ENCODE results near the gene CMSS1.

Gene CMSS1

DNA sequence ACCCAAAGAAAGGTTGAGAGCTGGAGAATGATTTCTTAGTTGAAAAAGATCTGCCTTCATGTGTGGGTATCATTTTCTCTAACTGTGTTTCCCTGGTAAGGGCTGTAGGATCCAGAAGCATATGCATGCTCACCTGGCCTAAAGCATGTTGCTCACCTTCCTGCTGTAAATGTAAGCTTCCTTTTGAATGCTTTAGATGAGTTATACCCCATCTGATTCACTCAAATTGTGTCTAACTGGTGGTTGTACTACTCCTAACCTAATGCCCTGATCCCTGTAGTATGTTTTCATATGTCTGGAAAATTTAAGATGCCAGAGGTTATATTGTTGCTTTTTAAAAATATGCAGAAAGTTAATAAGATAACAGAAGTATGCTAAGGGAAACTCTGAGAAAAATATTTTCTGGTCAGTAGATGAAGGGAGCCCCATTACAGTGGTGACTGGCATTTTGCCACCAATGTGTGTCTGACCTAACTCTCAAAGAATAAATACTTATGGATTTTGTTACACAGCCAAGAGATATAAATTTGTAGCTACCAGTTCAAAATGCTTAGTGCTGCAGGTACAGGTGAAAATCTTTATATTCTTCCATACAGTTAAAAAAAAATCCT lies 289.0 kb downstream of the CMSS1 start:
- DNase-seq (ENCODE audit: low read depth in 2 of 2): no peak

DNA sequence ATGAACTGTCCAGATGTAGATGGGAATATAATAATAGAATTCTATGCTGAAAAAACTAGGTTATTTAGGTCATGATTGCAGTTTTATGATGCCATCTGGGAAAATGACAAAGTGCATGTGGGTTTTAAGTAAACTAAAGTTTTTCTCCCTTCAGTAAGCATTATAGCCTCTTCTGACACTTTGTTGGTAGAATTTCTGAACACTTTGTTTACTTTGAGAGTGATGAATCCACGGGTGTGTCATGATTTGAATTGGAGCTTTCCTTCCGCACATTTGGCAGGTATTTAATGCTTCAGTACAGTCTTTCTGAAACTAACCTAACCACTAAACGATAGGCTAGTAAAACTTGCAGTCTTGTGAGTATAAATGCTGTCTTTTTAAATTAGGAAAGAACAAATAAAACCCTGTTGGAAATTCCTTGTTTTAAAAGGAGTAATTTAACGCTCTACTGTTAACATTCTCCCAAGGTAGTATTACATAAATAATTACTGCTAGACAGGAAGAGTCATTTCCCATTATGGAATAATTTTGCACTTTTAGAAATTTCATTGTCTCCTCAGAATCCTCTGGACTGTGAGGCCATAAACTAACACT lies 289.7 kb downstream of the CMSS1 start:
- no peak for DNase-seq (ENCODE audit: low read depth in 2 of 2)

DNA sequence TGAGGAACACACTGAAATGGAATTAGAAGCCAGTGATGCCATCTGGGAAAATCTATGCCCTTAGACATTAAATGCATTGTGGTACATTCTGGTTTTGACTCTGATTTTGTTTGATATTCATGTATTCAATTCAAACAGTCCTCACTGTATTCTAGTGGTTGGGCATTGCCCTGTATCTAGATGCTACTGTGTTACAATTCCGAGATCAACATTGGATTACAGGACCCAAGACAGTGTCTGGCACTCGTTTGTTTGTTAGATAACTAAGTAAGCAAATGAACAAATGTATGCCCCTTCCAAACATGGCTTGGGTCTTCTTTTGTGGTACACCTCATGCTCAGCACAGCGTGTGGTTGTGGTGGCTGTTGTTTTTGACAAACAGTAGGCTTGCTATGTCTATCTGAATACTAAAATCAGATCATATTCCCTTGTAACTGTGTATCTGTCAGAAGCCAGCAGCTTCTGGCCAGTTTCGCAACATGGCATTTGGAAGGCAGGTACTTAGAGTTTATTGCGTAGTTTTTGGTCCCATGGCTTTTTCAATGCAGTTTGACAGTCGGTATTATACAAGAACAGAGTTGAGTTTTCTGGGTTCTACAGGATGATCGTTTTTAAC lies 290.9 kb downstream of the CMSS1 start:
- no peak for DNase-seq (ENCODE audit: low read depth in 2 of 2)

DNA sequence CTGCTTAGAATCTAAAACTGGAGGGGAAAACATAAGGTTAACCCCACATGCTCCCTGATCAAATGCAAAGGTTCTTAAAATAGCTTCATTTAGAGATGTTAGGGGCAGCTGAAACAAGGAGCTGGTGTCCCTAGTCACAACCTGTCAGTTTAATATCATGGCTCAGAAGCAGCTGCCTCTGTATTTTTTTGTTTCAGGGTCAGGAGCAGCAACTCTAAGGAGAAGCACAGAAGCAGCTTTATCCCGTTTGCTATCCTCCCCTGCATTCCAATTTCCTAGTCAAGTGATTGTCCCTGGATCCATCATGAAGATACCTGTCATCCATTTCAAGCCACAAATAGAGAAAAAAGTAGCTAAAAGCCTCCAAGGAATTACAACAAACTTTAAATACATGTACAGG lies 292.5 kb downstream of the CMSS1 start:
- DNase-seq (ENCODE audit: low read depth in 2 of 2): no peak

DNA sequence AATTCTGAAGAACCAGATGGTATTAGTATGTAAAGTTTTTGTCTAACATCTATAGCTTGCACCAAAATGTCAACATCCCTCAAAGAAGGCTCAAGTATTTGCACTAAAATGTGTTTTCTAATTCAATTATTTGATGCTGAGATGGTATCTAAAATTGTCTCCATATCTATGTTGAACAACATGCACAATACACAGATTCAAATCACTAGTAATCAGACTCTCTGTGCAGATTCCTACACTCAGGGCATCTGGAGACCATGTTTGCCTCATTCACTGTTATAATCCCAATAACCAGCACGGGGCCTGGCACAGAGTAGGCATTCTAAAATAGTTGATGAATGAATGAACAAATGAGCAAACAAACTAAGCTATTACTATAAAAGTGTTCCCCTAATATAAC lies 294.1 kb downstream of the CMSS1 start:
- no peak for DNase-seq (ENCODE audit: low read depth in 2 of 2)

DNA sequence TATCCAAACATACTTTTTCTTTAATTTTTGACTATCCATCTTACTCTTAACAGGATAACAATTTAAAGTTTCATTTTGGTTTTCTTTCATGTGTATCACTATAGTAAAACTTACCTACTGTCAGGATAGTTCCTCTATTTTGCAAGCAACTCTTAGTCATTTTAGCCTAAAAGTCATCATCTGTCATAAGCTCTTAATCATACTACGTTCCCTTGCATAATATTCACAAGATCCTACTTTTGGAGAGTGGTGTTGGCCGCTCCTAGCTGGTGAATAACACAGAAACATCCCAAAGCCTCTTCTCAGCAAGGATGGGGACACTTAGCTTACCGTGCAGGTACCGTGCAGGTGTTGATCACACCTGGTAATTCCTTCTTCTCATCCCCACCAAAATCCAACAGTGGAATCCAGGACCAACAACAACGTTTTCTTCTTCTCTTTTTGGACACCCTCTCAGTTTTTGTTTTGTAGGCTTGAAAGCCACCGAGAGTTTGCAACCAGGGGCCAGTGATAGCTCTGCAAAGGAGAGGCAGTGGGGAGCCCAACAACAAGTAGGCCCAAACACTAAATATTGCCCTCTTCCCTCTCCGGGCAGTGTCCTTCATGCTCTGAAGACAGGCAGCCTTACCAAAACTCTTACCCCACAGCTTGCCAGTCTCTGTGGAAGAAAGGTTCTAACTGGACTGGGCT lies 296.2 kb downstream of the CMSS1 start:
- DNase-seq (ENCODE audit: low read depth in 2 of 2): no peak

DNA sequence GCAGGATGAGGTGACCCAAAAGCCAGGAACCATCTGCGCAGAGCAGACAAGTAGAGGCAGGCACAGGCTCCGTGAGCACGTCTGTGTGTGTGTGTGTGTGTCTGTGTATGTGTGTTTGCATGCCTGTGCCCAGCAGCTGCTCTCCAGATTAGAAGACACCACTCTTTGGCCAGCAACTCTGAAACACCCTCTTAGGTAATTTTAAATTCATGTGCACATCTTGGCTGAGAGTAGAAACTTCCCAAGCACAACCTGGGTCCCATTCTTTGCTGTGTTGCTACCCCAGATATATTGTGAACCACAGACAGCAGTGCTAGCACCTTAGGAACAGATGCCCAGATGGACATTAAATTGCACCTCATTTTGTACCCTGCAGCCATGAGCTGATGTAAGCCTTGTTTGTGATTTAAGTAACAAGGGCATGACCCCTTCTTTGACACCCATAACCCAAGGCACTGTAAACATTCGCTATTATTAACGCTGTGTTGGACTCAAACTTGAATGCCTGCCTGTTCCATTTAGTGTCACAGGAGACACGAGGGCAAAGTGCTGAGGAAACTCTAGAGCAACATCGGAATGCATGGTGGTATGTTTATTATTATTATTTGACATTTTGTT lies 296.9 kb downstream of the CMSS1 start, which contains the start of gene FILIP1L:
Gene FILIP1L (minus strand): TSS at position 89 of the 618 bp plus-strand sequence.
- DNase-seq (ENCODE audit: low read depth in 2 of 2): no peak

DNA sequence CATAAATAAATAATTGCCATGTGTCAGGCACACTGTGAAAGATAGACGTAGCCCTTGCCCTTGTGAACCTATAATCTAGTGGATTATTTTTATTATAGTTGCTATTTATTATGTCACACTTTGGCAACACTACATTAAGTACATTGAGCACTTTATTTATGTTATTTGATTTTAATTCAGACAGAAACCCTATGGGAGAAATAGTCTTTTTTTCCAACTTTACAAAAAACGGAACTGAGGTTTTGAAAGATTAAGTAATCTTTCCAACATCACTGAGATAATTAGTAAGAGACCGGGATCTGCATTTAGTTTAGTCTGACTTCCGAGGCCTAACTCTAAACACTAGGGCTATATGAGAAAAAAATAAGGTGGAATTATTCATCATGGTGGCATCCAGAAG lies 299.4 kb downstream of the CMSS1 start:
- DNase-seq (ENCODE audit: low read depth in 2 of 2): no peak

DNA sequence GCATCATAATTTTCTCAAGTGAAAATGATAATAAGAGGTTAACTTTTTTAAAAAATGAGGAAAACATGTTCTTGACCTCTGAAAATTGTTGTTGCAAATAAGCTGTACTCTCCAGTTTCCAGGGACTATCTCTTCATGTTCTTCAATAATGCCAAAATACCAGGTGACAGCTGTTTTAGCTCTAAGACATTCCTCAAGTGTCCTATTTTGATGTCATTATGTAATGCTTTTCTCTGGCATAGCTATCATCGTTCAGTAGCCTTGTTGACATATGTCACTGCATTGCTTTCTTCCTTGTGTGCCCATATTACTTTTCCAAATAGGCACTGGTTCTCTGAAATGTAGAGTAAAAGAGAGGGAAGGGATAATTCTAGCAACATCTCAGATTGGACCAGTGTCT lies 302.4 kb downstream of the CMSS1 start:
- DNase-seq (ENCODE audit: low read depth in 2 of 2): no peak

DNA sequence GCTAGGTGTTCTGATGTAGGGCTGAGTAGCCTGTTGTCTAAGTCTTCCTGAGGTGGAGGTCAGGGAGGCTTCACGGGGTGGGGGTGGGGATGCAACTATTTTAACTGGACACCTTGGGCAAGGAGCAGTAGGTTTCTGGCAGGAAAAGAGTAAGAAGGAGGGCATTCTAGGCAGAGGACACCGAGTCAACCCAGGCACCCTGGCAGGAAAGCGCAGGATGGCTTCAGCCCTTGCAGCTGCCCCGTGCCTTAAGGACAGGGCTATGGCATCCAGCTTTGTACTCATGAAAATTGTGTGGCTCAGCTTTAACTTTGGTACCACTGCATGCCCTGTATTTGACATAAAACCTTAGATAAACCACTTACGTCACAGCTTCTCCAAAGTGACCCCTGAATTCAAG lies 303.0 kb downstream of the CMSS1 start:
- no peak for DNase-seq (ENCODE audit: low read depth in 2 of 2)

DNA sequence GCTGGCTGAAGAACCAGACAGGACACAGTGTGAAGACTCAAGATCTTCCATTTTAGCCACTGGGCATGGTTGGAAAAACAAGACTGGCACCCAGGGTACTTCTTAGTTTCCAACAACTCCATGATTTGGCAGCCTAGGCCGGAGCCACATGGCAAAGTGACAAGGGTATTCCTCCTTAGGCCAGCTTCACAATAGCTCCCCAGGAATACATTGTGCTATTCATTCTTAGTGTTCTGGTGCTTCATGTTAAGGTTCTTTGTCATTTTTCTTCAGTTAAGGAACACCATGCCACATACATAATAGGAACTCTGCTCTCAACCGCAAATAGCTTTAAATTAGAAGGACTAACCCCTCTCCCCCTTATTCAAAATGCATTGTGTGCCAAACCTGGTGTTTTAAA lies 304.7 kb downstream of the CMSS1 start:
- DNase-seq (ENCODE audit: low read depth in 2 of 2): no peak

DNA sequence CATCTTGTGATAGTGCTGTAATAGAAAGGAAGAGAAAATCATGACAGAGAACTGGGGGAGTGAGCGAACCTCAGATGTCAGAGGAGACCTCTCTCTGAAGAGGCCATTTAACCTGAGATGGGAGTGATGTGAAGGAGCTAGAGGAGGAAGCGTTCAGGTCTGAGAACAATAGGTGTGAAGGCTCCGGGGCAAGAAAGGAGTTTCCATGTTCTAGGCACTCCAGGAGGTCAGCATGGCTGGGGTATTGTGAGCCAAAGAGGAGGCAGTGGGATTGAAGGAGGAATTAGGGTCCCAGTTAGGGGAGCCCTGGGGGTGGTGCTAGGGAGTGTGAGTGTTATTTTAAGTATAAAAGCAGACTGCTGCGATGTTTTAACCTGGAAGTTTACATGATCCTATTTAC lies 305.4 kb downstream of the CMSS1 start:
- DNase-seq (ENCODE audit: low read depth in 2 of 2): no peak

DNA sequence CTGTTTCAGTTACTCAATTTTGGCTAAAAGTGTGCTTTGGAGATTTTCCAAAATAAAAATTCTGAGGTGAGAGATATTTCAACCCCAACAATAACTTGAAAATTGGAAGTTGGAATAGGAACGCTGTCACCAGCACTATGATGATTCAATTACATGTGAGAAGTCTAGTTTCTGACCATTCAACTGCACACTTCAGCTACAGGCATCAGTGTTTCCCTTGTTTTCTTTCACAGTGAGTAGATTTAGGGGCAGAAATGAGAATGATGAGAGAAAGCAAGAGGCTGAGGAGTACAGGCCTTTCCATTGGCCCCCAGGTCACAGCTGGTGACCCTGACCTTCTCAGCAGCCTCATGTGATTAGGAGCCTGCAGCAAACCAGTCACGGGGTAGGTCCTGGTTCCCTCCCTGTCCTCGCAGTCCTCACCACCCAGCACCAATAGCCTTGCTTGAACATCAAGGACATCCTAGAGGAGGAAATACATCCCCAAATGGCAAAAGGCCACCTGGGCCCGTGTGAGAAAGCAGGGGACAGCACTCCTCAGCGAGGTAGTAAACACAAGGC lies 306.6 kb downstream of the CMSS1 start:
- no peak for DNase-seq (ENCODE audit: low read depth in 2 of 2)

DNA sequence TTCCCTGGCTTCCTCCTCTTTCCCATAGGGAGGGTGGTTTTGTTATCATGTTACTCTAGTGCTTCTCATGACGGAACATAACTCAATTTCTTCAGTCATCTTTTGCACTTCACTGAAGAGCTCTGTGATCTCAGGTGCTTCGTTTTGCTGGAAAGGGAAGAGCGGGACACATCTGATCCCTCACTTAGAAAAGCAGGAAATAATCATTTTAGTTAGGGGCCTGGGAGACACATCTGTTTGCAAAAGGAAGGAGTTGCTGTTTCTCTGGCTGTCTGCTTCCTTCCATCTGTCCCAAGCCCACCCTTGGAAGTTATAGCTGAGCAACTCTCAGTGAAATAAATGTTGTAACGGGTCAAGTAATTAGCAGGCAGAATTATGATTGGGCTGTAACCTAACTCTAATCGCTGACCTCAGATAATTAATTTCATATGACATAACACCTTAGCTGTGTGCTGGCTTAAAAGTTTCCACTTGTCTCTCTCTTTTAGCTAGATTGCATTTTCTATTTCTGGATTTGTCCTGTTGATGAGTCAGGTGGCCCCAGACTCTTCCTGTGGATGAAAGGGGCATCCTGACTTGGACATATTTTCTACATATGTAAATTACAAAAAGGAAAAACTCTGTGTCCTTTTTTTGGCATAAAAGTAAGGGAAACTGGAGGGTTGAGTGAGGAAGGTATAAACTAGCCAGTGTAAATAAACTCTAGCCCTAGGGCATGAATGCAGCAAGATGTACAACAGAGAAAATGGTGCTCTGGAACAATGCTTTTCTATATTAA lies 307.7 kb downstream of the CMSS1 start:
- no peak for DNase-seq (ENCODE audit: low read depth in 2 of 2)

DNA sequence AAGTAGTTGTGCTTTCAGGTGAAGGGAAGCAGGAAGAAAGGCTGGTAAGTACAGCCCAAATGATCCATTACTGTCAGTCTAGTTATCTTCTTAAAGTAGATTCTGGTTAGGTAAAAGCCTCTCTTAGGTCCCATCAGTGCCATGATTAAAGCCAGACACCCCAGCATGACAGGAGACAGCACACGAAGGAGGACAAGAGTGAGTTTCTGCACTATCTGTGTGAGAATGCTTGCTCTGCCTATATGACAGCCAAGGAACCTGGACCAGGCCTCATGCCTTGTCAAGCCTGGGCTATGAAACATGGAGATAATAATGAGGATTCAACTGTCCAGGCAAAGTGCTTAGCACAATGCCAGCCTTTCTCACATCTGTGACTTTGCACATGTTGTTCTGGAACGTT lies 310.1 kb downstream of the CMSS1 start:
- no peak for DNase-seq (ENCODE audit: low read depth in 2 of 2)

DNA sequence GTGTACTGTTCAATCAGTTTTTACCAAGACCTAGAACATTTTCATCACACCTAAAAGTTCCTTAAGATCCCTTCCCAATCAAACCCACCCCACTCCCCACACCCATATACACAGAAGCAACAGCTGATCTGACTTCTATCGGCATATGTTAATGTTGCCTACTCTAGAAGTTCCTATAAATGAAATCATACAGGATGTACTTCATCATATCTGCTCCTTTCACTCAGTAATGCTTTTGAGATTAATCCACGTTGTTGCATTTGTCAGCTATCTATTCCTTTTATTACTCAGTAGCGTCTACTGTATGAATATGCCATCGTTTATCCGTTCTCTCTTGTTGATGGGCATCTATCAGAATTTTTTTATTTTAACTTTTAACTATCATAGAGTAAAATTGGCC lies 310.9 kb downstream of the CMSS1 start:
- DNase-seq (ENCODE audit: low read depth in 2 of 2): no peak

DNA sequence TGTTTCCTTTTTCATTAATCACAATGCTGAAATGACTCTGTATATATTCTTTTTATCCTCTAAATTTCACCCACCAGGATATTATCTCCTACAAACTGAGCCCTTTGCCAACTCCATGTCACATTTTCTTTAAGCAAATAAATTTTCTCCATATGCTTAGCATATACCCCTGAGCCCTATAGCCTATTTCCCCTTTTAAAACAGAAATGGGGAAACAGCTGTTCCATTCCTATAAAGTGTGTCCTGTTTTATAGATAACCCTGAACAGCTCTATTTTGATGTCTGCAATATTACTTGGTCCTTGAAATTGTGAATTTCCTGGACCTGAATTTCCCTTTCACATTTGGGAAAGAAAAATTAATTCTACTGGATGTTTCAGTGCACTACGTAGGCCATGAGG lies 312.3 kb downstream of the CMSS1 start:
- no peak for DNase-seq (ENCODE audit: low read depth in 2 of 2)

DNA sequence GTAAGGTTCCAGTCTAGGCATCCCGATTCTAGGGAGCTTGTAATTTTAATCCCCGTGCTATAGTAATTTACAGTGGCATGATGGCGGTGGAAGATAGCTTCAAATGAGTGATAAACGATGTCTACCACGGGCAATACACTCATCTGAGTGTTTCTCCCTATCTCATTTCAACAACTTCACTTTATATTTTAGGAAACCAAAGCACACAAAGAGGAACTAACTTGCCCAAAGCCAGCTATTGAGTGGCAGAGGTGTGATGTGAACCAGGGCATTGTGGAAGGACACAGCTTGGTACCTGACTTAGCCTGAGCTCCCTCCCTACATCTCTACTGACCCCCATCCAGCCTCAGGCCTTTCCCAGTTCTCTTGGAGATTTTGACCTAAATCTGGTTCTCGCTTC lies 313.6 kb downstream of the CMSS1 start:
- DNase-seq (ENCODE audit: low read depth in 2 of 2): no peak

DNA sequence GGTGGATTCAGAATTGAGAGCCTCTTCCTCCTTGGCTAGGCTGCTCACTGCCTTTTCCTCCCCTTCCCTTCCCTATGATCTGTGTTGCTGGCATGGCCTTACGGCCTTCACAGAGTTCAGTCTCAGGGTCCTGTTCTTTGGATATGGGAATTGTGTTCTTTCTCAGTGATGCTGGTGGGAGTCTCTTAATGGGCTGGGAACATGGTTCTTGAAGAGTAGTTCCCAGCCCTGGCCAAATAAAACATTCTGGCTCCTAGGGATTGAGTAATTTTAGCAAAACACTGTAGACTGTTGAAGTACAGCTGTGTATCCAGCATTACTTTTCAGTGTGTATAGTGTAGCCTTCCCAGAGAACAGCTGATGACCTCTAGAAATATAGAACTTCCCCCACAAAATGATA lies 319.3 kb downstream of the CMSS1 start:
- DNase-seq (ENCODE audit: low read depth in 2 of 2): no peak

DNA sequence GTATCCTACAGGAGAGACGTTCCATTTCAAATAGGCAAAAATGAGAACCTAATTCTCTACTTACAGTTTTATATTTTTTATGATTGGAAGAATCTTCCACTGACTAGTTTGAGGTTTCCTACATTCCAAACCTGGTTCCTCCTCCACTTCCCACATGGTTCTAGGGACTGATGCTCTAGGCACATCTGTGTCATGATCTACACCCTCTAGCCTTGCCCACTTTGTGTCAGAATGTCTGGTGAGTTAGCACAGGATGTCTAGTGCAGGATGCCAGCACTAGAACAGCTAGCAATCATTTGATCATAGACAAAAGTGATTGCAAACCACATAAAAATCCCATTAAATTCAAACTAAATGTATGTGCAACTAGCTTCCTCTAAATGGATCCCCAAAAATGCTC lies 323.3 kb downstream of the CMSS1 start:
- no peak for DNase-seq (ENCODE audit: low read depth in 2 of 2)

DNA sequence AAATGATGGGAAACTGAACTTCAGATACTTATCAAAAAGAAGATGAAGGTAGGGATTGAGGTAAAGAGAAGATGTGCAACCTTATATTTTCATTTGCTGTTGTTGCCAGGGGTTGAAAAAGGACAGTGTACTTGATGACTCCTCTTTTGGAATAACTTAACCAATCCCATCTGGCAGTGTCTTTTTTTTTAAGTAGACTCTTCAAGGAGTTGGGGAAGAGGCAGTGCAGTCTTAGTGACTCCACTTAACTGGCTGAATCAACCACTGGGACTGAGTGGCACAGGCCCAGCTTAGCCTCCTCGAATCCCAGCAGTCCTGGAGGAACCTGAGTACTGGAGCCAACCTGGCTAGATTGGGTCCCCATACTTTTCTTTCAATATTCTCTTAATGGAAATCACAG lies 323.9 kb downstream of the CMSS1 start:
- no peak for DNase-seq (ENCODE audit: low read depth in 2 of 2)
